ENCODE results near the gene RGPD4. TPM values are rescaled to one million over a fixed set of nuclear protein-coding genes. Genes with fewer than 3 reads are reported as not detected.

RGPD4 gene
- total RNA-seq, 6 experiments from 2014 or later, result not detected

GRCh38 chr2:107932488-107932887 is 105.8 kb downstream of the RGPD4 start:
- TF ChIP-seq CTCF (IDR thresholded peaks at IDR 0.05), result no peak
- TF ChIP-seq POLR2A (IDR thresholded peaks at IDR 0.05), result no peak
- intact Hi-C loops (cut with DNase I), result no loop called here
- no peak for ATAC-seq

GRCh38 chr2:107932979-107933378 is 106.3 kb downstream of the RGPD4 start:
- no peak for ATAC-seq
- H3K9me3 ChIP-seq, result no peaks in the 10 kb centered on the region
- TF ChIP-seq POLR2A (IDR thresholded peaks at IDR 0.05) (no peak), CTCF (IDR thresholded peaks at IDR 0.05) (peak in 3 of 4 donors; percentile 8 to 13 (median 13))
- H3K36me3 ChIP-seq, result no peaks in the 10 kb centered on the region
- DNase-seq, result no peak
- WGBS (ENCODE audit: insufficient coverage, low coverage, low lambda C conversion rate, missing lambda C conversion rate), result 52% methylated on average over 3 of the region's 3 CpGs
- H3K4me1 ChIP-seq, result no peaks in the 10 kb centered on the region
- intact Hi-C loops (cut with DNase I), result no loop called here
- H3K4me3 ChIP-seq, result no peak overlapping the region
- H3K27ac ChIP-seq, result no peak overlapping the region
- H3K27me3 ChIP-seq, result no peaks in the 10 kb centered on the region

More at GRCh38 chr2:107932488-107932887, 105.8 kb downstream of the RGPD4 start:
- 48% methylated on average over 2 of the region's 2 CpGs for WGBS (ENCODE audit: insufficient coverage, low coverage, low lambda C conversion rate, missing lambda C conversion rate)
- H3K4me3 ChIP-seq, result no peak overlapping the region
- no peaks in the 10 kb centered on the region for H3K9me3 ChIP-seq
- H3K27ac ChIP-seq, result no peak overlapping the region
- no peaks in the 10 kb centered on the region for H3K27me3 ChIP-seq
- DNase-seq, result no peak
- H3K36me3 ChIP-seq, result no peaks in the 10 kb centered on the region
- no peaks in the 10 kb centered on the region for H3K4me1 ChIP-seq

GRCh38 chr2:107936433-107937359 is 110.0 kb downstream of the RGPD4 start:
- Histone ChIP-seq H3K9me3 (no peaks in the 10 kb centered on the region), H3K4me3 (no peak overlapping the region), H3K27me3 (no peaks in the 10 kb centered on the region), H3K27ac (no peak overlapping the region), H3K36me3 (no peaks in the 10 kb centered on the region), H3K4me1 (no peaks in the 10 kb centered on the region)
- 23% methylated on average over 5 of the region's 5 CpGs for WGBS (ENCODE audit: insufficient coverage, low coverage, low lambda C conversion rate, missing lambda C conversion rate)
- TF ChIP-seq CTCF (IDR thresholded peaks at IDR 0.05) (peak; percentile 34 to 55 (median 48)), POLR2A (IDR thresholded peaks at IDR 0.05) (no peak)
- ATAC-seq (no peak), DNase-seq (no peak)
- intact Hi-C loops (cut with DNase I), result no loop called here

Small RNAs within 50 kb of the gene (small RNA-seq; reads per million reads assigned to genes)
- gene AC009963.1, result 0 reads per million in 2 experiments
- gene AC009963.2, result 0 reads per million in 2 experiments

Other genes with a start within 250 kb of the RGPD4 start
- gene SLC5A7, start 159.6 kb downstream of the RGPD4 start, total RNA-seq, result not detected